Caki2 (cell line): Measurements from ENCODE around the gene CYP26B1. TPM values are rescaled to one million over a fixed set of nuclear protein-coding genes. Genes with fewer than 3 reads are reported as not detected.
"Not testable (repeated sequence)": the region's sequence is repeated elsewhere in the genome, so short reads cannot be mapped to it uniquely, and the experiment has no call there.

Experiments
- DNase-seq: peaks from one replicate; pipeline ENCODE4 v3.0.0-alpha.2; 2015; ENCODE audit warnings: low read depth
- in situ Hi-C: cut with HindIII; loops from 2 replicates; pipeline ENCODE4 v1.10.0; 2016; ENCODE audit warnings: low sequenced_read_pairs, low pct_unique_long_range_greater_than_20kb, mixed read lengths
- total RNA-seq: library from RNA; depleted of rRNA; stranded (reverse); fragments of >200 nt; shearing (Covaris generic); gene quantifications from 2 replicates; pipeline ENCODE4 v1.2.3, GENCODE V29; 2014; ENCODE audit warnings: low replicate concordance

Gene CYP26B1
- total RNA-seq, 1 experiment from 2014 or later = 5.4 TPM

DNA sequence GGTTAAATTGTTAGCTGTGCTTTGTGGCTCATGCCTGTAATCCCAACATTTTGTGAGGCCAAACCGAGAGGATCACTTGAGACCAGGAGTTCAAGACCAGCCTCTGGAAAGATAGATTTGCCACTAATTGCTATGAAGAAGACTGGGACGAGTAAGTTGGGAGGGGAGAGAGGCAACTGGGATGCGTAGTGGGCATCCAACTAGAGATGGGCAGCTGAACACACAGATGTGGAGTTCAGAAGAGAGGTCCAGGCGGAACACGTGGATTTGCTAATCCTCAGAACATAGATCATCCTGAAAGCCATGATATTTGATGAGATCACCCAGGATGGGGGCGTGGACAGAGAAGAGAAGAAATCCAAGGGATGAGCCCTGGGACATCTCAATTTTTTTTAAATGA lies 48.7 kb downstream of the CYP26B1 start:
- DNase-seq = no peak

GRCh38 chr2:72097276-72097675 lies 50.4 kb downstream of the CYP26B1 start:
- in situ Hi-C loops = no loop called here
- no peak for DNase-seq

More for the DNA sequence above, 48.7 kb downstream of the CYP26B1 start:
- in situ Hi-C loops = no loop called here

- DNase-seq = no peak
- in situ Hi-C loops = no loop called here
Observed at GRCh38 chr2:72096181-72096580, 51.5 kb downstream of the CYP26B1 start.

DNA sequence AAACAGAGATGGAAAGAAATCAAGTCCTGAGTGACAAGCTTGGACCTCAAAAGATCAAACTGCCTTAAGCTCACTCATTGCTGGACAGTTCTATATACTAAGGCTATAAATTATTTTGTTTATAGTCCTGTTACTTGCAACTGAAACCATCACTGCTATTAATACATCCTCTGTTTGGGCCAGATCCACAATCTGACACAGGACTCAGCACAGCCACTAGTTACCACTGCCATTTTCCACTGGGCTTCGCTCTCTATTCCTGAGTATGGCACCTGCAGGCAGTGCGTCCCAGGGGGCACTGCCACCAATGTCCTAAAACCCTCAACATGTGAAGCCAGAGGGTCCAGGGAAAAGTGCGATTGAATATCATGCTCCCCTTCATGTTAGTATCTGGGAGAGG lies 52.3 kb downstream of the CYP26B1 start:
- no peak for DNase-seq
- in situ Hi-C loops = no loop called here

GRCh38 chr2:72094701-72095100 lies 53.0 kb downstream of the CYP26B1 start:
- no peak for DNase-seq

GRCh38 chr2:72092111-72092510 lies 55.6 kb downstream of the CYP26B1 start:
- in situ Hi-C loops = no loop called here
- no peak for DNase-seq

More at GRCh38 chr2:72094701-72095100, 53.0 kb downstream of the CYP26B1 start:
- in situ Hi-C loops = no loop called here

DNA sequence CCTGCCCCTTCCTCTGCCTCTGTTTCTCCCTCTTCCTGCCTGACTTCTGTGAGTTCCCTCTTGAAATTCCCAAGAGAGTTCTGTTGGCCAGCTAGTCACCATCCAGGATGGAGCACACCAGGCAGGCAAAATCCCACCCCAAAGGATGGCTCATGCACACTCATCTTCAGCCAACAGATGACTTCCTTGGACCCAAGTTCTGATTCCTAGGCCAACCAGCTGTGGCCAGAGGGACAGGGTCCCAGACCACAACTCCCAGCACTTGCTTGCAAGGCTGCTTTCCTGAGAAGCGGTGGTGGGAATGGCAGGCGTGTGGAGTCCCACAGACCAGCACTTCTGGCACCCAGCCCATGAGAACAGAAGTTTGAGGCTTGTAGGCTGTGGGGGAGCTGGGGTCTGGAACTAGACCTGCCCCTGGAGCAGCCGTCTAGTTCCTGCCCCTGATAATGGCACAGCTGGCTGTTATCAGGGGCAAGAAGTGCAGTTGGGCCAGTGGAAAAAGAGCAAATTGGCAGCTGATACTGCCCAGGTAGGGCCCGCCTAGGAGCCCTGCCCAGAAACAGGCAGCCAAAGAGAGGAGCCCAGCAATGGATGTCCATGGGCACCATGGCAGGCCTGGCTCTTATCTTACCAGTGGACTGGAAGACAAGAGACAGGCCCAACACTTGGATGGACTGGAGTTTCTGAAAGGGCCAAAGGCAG lies 56.7 kb downstream of the CYP26B1 start:
- in situ Hi-C loops = no loop called here
- DNase-seq = no peak

DNA sequence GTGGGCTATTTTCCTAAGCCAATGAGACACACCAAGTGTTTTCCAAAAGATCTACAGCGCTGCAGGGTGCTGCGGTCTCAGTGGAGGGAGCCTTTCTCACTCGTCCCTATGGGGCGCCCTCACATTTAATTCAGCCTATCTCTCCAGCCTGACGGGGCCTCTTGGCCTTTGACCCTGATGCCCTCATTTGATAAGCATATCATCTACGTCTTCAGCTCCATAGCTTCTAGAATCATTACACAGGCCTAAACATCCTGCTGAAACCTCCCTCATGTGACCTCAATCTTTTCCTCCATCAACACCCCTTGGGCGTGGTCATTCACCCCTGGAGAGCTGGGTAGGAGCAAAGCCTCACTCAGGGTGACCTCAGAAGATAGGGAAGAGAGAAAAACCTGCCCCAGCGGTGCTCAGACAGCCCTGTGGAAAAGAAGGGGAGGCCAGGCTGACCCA lies 57.4 kb downstream of the CYP26B1 start:
- in situ Hi-C loops = no loop called here

DNA sequence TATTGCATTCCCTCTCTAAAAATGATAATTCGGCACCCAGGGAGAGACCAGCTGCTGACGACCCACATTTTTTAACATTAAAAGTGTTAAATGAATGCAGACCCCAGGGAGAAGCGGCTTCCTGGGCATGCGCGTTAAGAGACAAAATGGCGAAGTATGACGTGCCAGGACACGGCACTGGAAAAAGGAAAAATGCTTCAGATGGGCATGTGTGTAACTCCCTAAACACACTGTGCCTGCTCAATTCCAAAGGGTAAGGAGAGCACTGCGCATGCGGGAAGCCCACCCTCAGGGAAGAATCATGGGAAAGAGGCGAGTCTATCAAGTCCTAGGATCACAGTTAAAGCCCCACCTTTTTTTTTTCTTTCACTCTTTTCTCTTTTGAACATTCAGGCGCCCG lies 58.1 kb downstream of the CYP26B1 start:
- in situ Hi-C loops = no loop called here
- no peak for DNase-seq

More for the DNA sequence above, 57.4 kb downstream of the CYP26B1 start:
- no peak for DNase-seq

DNA sequence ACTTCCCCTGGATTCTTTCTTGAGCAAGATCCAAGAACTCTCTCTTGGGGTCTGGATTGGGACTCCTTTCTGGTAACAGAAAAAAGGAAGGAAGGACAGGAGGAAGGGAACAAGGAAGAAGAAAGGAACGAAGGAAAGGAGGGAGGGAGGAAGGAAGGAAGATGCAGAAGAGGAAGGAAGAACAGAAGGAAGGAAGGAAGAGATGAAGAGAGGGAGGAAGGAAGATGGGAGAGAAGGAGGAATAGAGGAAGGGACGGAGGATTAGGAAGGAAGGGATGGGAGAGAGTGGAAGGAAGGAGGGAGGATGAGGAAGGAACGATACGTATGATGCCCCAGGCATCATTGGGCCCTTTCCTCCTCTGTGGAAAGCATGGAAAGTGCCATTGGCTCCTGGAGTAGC lies 58.6 kb downstream of the CYP26B1 start:
- no peak for DNase-seq
- in situ Hi-C loops = no loop called here

GRCh38 chr2:72086871-72087633 lies 60.6 kb downstream of the CYP26B1 start:
- in situ Hi-C loops = not testable (repeated sequence)

GRCh38 chr2:72085513-72085912 lies 62.1 kb downstream of the CYP26B1 start:
- DNase-seq = no peak
- in situ Hi-C loops = no loop called here

More at GRCh38 chr2:72086871-72087633, 60.6 kb downstream of the CYP26B1 start:
- DNase-seq = not testable (repeated sequence)

DNA sequence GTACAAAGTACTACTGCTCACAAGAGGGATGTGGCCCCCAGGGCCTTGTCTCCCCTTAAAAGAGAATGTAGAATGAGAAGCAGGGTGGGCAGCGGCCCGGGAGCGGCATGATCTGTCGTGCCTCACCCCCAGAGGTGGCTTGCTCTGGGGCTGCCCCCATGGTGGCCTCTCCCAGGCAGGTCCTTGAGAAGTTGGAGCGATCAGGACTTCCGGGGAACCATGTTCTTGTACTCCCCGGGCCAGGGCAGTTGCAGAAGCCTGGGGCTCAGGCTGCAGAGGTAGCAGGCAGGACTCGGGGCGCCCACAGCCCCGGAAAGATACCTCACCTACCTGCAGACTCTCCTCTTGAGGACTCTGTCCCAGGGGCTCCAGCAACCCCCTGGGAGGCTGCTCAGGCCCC lies 62.6 kb downstream of the CYP26B1 start:
- in situ Hi-C loops = no loop called here

DNA sequence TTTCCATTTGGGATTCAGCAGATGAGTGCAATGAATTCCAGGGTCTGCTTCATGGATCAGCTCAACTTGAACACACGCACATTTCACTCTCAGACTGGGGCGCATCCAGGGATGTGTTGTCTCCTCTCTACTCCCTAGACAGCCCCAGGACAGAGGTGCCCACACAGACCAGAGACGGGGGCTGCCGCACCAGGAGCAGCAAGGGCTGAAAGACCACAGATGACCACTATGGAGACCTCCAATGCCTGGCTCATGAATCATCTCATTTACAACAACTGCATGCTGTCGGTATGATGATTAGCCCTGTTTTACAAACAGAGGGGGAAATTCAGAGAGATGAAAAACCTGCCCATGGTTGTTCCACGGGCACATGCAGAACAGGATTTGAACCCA lies 63.1 kb downstream of the CYP26B1 start:
- in situ Hi-C loops = no loop called here
- DNase-seq = no peak

More for the DNA sequence above, 62.6 kb downstream of the CYP26B1 start:
- DNase-seq = no peak

DNA sequence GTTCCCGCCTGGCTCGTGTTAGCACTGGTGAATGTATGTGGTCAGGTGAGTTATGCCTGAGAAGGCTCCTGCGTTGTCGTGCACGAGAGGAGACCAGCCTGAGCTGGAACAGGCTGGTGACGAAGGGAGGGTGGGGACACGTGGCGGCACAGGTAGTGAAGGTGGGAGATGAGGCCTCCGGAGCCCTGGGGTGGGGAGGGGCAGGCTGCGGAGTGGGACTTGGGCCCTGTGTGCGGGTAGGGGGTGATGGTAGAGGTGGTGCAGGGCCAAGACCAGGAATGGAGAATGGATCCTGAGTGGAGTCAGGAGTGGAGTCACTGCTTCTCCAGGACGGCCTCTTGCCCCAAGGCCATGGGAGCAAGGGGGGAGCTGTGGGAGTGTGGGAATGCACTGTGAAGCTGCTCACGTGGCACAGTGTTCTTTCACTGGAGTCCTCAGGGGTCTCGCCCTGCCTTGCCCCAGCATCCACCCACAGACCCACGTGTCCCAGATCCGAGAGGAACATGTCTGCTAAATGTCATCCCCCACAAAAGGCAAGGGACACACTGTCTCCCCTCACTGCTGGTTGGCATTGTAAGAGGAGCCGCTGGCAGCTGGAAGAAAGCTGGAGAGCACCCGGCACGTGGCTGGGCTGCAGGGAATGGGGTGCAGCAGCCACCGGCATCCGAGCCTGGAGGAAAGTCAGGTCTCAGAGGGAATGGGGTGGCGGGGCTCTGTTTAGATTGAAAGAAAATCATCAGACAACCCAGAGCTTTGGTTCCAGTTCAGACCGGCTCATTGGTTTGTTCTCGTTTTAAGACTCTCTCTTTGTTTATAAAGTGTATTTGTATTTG lies 63.7 kb downstream of the CYP26B1 start:
- in situ Hi-C loops = no loop called here
- DNase-seq = no peak

DNA sequence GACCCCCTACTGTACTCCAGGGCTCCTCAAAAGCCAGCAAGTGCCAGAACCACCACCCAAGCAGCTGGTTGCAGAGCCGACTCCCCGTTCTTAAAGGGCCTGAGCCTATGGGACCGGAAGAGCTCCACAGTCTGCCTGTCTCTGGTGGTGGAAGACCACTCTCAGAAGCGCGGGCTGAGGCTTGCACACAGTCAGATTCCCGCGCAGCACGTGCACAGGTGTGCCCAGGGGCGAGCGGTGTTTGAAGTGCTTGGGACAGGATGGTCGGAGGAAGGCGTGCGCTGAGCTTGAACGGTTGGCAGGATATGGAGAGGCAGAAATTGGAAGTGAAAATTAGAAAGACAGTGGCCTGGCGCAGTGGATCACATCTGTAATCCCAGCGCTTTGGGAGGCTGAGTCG lies 64.8 kb downstream of the CYP26B1 start:
- no peak for DNase-seq
- in situ Hi-C loops = no loop called here

- DNase-seq = no peak
- in situ Hi-C loops = no loop called here
Observed at GRCh38 chr2:72082021-72082601, 65.6 kb downstream of the CYP26B1 start.

- in situ Hi-C loops = no loop called here
- no peak for DNase-seq
Observed at GRCh38 chr2:72081451-72081850, 66.2 kb downstream of the CYP26B1 start.
